GM19043 (cell line): Measurements from ENCODE around the gene GRIK4.

Source experiments
- ATAC-seq: cut with Tn5 transposase; IDR thresholded peaks from one replicate; pipeline ENCODE4 v1.9.1; 2021; ENCODE audit warnings: low read depth; ENCODE audit not compliant: unreplicated experiment

GRIK4 gene

DNA sequence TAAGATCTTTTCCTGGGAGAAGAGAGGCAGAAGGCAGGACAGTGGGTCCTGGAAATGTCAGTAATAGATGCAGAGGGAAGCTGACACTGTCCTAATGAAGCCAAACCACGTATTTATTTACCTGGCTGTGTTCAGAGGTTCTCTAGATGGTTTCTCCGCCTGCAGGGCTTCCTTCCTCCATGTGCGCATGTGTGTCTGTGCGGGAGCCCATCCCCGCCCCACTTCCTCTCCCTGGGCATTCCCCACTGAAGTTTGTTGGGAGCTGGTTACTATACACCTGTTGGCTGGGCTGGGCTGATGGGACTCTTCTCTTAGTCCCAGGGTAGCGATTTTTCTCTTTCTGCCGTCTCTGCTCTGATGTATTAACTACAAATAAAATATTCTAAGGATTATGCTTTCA is 307.5 kb downstream of the GRIK4 start:
- no peak for ATAC-seq

DNA sequence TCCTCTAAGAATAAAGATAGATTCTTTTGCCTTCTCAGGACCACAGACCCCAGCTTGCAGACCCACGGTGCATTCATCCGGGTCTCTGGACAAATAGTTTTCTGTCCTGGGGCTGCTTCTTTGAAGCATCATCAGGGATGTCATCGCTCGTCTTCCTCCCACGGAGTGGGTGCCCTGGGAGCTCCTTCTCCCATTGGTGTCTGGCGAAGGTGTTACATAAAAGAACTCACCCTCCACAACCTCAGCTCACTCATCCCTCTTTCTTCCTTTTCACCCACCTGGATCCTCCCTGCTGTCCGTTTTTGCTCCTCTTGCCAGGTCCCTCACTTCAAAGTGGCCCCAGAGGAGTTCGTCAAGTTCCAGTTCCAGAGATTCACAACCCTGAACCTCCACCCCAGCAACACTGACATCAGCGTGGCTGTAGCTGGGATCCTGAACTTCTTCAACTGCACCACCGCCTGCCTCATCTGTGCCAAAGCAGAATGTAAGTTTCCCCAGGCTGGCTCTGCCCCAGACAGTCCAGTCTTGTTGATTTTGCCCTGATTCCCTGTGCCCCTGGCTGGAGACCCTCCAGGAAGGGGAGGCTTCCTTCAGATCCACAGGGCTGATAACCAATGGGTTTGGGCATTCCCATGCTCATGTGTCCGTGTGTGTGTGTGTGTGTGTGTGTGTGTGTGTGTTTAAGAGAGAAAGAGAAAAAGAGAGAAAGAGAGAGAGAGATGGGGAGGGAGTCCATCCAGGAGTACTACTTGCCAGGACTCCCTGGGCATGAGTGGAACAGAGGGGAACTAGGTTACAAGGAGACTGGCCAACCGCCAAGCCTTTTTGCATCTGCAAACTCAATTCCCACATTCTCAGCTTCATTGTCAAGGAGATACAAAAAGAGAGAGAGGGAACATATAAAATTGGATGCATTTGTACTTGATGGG is 308.2 kb downstream of the GRIK4 start:
- ATAC-seq: no peak

DNA sequence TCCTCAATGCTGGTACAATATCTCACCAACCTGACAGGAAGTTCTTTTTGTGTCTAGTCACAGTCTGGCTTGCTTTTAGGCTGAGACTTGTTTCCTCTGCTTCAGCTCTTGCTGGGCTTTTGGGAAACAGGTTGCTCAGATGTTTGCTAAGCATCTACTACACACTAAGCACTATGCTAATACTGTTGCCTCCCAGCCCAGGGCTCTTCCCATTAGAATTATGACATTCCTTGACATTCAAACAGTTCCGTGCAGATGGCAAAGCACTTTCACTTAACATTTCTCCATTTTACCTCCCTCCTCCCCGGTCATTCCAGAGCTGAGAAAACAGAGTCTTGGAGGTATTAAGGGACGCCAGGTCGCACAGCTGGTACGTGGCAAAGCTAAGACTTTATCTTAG is 311.6 kb downstream of the GRIK4 start:
- no peak for ATAC-seq

DNA sequence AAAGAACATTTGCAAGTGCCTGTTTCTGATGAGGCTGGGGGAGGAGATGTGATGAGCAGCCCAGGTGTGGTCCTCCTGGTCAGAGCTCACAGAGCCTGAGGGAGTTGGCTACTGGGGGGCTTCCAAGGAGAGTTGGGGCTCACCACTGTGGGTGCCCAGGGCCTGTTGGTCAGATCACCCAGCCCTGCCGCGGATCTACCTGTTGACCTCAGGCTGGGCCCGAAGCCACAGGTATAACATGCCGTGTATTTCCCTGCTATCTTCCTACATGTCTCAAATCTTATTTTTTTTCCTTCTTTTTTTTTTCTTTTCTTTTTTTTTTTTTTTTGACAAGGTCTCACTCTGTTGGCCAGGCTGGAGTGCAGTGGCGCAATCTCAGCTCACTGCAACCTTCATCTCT is 312.7 kb downstream of the GRIK4 start:
- no peak for ATAC-seq

DNA sequence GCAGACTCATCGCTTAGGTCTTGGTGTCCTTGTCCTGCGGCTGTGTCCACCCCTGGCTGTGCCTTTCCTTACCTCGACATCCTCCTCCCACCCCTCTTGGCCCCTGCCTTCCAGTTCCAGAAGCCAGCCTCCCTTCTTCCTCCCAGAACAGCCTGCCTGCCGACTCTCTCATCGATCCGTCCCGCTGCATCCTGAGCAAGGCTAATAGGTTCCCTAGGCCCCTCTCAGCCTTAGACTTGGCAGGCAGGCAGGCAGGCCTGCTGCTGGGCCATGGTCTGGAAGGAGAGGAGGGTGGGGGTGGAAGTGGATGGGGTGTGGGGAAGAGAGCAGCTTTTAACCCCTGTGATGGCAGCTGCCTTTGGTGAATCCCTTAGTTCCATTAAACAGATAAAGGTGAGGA is 315.6 kb downstream of the GRIK4 start:
- no peak for ATAC-seq

DNA sequence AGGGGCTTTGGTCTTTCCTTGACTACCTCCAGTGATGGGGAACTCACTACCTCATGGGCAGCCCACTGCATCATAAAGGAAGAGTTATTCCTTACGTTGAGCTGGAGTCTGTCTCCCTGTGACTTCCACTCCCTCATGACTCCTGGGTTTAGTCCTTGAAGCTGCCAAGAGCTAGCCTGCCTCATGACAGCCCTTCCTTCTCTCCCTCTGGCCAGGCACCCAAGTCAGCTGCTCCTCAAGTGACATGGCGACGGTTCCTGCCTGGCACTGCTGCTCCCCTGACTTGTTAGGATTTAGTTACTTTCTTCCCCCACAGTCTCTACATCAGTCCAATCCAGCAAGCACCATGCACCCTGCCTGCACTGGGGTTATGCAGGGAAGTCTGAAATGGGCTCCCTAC is 316.3 kb downstream of the GRIK4 start:
- ATAC-seq: no peak

DNA sequence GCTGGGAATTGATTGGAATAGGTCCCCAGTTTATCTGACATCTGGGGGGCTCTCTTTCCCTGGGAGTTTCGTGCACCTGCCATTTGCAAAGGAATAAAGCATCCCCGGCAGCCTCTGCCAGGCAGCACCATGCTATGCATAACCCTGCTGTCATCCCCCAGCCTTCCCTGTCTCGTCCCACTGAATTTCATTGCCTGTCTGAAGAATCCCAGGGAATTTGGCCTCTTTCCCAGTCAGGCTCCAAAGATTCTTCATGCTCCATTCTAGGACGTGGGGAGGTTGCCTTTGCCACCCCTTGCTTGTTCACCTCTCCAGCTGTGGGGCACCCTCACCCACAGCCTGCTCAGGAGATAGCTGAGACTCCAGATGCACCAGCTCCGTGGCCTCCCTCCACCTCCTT is 317.3 kb downstream of the GRIK4 start:
- no peak for ATAC-seq

DNA sequence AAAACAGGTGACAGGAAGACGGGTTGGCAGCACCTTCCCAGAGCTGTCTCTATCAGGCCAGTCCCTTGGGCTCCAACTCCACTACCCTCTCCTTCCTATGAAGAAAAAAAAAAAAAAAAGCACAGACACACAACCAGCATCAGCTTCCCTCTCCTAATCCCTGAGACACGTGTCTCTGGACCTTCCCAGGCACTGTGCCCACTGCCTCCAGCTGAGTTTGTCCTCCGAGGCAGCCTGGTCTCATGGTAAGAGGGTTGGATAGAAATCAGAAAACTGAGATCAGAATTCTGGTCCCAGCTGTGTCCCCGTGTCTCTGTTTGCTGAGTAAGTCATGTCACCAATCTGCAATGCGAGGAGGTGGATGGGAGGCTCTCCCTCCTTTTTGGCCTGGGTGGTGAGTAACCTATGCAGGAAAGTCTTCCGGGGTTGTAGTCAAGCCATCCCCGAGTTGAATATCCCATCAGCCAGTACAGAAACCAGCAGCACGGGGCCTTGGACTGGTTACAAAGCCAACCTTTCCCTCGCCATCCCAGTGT is 318.6 kb downstream of the GRIK4 start:
- no peak for ATAC-seq

DNA sequence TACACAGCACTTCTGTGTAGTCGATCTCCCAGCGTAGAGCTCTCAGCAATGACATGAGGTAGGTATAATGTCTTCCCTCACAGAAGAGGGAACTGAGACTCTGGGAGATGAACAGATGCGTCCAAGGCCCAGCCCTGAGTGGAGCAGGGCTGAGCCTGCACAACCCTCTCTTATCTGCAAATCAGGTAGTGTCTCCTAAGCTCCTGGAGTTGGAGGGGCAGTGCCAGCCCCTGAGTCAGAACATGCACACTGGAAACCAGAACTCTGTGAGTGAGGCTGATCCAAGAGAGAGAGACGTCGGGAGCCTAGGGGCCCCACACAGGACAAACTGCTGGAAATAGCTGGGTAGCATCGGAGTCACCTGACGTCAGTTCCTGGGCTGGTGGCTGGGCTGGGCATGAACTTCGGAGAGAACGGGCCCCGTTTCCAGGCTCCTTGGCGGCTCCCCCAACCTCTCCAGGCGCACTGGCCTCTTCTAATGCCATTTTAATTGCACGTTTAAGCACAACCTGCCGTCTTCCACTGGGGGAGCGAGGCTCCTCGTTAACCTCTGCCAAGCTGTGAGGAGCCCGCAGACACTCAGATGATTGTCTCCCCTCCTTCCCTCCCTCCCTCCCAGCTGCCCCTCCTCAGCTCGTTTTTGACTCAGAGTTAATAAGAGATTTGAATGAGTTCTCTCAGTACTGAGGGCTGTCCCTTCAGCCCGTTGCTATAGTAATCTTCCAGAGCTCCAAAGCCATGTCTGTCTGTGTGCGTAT is 321.1 kb downstream of the GRIK4 start:
- ATAC-seq: no peak

DNA sequence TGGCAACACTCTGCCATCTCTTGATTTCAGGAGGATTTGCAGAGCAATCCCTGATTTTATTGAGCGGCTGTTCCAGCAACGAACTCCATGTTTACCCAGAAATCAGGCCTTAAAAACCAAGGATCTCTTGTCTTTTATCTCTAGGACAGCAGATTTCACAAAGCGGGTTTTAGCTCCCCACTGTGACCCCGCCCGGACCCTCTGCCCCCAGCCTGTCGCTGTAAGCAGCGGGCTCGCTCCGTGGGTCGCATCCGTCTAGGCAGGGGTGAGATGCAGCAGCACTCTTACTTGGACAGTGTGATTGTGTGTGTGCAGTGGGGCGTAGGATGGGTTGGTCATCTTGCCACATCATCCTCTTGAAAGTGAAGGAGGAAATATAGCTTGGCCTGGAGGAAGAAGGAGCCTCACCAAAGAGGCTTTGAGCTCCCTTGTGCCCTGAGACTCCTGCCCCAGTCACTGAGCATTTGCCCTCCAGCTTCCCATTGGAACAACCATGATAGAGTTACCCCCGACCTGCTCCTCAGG is 323.2 kb downstream of the GRIK4 start:
- ATAC-seq: no peak

DNA sequence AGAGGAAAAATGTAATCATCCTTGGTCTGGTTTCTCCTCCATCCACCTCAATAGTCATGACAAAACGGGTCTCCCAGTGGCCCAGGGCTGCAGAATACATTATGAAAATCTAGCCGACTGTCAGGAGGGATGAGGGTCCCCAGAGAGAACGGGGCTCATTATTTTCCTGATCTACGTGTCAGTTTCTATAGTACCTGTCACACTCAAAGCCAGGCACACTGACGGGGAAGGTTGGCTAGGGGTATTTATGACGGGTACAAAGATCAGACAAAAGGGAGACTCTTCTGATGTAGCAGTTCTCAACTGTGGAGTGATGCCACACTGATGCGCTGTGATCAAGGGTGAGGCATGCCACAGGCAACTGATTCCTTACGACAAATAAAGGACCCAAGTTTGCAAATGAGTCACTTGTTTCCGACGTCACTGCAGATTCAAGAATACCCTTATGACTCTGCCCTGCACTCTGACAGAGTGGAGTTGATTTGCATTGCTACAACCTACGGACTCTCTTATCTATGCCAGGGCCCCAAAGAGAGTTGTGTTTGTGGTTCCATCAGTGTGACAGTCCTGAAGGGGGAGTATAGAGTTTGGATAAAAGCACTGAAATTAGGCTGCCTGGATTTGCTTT is 324.2 kb downstream of the GRIK4 start:
- peak; percentile 81 for ATAC-seq

DNA sequence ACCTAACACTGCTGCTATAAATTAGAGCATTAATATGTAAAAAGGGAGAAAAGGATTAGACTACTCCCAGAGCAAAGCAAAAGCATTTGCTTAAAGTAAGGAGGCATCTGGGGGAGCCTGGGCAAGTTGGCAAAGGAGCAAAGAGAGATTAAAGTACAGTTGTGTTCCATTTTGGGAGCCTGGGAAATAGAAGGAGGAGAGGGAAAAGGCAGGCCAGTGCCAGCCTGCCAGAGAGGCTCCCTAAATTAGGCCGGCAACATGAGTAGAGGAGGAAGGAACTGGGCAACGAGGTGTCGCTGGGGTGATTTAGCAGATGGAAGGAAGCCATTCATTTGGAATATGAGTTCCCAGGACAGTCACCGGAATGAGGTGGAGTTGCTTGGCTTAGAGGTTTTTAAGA is 326.1 kb downstream of the GRIK4 start:
- no peak for ATAC-seq

DNA sequence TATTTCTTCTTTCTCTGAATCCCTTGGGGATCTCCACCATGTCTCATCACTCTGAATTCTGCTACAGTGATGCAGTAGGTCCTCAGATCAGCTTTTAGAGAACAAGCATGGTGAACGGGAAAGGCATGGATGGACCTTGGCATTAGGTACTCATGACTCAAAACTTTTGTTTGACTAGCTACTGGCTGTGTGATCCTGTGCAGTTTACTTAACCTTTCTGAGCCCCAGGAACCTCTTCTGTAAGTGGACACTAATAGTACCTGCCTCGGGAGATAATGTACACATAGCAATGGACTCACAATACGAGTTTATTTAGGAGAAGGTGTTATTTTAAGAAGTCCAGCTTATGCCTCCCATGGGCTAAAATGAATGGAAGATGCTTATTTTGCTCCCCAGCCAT is 327.7 kb downstream of the GRIK4 start:
- no peak for ATAC-seq

DNA sequence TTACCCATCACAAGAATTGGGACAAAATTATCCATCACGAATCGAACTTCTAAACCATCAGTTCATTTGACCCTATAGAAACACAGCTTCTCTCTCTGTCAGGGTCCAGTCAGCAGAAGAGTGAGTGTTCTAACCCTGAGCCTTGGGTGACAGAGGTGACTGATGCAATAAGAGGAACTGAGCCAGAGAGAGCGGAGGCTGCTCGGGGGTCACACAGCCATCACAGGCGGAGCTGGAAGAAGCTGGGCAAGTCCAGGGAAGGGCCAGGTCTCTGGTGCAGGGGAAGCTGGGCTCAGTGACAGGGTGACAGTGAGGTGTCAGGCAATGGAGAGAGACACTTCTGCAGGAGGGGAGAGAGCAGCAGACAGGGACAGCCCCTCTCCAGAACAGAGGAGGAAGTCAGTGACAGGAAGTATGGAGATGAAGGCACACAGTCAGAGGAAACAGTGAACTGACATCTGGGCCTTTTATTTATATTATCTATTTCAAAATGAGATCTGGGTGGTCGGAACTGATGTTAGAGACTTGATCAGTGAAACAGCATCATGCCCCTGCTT is 328.4 kb downstream of the GRIK4 start:
- no peak for ATAC-seq

DNA sequence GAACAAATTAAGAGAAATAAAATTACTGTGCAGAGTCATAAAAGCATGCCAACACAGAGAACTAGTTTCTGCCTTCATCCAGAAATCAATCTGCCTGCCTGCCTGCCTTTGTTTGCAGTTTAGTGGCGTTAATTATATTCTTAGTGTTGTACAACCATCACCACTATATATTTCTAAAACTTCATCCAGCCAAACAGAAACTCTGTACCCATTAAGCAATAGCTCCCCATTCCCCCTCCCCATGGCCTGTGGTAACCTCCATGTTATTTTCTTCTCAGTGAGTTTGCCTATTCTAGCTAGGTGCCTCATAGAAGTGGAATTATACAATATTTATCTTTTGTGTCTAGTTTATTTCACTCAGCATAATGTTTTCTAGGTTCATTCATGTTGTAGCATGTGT is 329.1 kb downstream of the GRIK4 start:
- no peak for ATAC-seq

DNA sequence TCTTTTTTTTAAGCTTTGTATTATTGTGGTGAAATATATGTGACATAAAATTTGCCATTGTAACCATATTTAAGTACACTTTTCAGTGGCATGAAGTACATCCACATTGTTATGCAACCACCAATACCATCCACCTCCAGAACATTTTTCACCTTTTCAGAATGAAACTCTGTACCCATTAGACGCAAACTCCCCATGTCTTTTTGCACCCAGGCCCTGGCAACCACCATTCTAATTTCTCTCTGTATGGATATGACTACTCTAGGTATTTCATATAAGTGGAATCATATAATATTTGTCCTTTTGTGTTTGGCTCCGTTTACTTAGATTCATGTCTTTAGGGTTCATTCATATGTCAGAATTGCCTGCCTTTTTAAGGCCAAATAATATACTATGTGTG is 329.5 kb downstream of the GRIK4 start:
- no peak for ATAC-seq

DNA sequence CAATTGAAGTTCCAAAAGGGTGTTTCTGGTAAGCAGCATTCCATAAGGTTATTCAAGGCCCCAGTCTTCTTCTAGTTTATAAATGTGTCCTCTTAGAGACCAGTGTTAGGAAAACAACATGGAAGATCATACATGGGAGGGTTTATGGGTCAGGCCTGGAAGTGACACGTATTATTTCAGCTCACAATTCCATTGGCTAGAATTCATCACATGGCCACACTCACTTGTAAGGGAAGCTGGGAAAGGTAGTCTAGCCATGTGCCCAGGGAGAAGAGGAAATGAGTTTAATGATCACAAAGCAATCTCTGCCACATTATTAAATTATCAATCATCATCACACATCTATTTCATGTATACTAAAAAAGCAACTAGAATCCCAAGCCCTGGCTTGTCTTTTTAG is 330.6 kb downstream of the GRIK4 start:
- ATAC-seq: no peak

DNA sequence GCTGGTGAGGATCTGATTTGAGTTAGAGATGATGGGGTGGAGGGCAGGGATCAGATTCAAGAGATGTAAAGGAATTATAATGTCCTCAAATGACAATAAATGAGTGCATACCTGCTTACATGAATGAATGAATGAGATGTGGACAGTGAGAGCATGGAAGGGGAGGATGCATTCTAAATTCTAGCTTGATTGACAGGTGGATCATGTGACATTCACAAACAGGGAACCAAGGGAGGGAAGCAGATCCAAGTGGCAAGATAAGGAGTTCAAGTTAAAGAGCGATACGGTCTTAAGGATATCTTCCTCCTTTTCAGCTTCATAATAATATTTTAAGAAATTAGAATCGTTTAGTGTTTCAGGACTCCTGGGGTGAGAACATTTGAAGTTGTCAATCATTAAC is 341.9 kb downstream of the GRIK4 start:
- no peak for ATAC-seq

DNA sequence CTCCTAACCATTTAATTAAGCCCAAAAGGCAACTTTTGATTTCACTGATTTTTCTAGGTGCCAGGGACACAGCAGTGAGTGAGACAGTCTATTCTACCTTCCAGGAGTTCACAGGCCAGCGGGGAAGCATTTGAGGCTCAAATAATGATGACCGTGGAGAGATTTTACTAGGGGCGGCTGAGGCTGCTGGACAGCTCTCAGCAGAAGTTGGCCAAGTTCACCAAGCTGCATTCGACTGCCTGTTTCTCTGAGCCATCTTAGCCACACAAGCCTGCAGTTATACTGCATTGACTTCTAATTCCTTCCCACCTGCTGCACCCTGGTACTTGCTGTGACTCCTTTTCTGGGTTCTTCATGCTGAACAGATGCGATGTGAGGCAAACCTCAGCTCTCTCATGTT is 343.4 kb downstream of the GRIK4 start:
- no peak for ATAC-seq

DNA sequence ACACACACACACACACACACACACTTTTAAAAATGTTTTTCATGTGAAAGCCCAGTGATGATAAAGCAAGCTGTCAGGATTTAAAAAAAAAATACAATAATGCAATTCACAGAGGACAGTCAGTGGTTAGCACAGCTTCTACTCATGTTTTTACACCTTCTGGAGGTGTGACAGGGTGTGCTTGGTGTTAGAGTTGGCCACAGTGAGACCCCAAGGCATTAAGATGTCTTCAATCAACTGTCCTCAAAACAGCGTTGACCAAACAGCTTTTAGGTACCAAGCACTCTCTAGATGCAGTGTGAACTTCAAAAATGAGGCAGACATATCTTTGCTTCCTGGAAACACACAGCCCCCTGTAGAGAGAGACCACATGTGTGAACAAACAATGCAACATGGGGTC is 346.0 kb downstream of the GRIK4 start:
- no peak for ATAC-seq

DNA sequence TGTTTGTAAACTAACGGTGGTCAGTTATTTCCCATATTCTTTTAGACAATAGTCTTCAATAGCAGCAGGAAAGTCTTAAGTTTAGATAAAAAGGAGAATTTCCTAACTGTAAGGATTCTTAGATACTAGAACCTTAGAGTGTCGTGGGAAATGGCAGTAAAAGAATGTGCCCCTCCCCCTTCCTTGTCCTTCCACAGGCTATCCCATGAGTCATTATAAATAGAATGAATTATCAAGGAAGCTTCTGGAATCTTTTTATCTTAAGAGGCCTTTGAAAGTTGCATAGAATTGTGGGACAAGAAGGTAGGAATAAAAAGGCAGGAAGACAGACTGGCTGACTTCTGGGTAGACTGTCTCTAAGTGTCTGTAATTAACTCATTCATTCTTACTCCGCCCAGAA is 347.2 kb downstream of the GRIK4 start:
- ATAC-seq: no peak
